HG03280 (cell line): ENCODE data around the gene CYP2C8.
"Not testable (repeated sequence)": the region's sequence is repeated elsewhere in the genome, so short reads cannot be mapped to it uniquely, and the experiment has no call there.

Source experiments
- ATAC-seq: cut with Tn5 transposase; IDR thresholded peaks from one replicate; pipeline ENCODE4 v1.9.1; 2021; ENCODE audit warnings: mild to moderate bottlenecking, moderate library complexity; ENCODE audit not compliant: unreplicated experiment

The CYP2C8 gene

GRCh38 chr10:95069286-95069685 is at the start of gene CYP2C8:
Gene CYP2C8, minus strand, starts transcription at chr10:95069497. Its CDS starts 95 bp downstream, at chr10:95069402.
- ATAC-seq, result no peak

- ATAC-seq, result no peak
These were observed 47.6 kb upstream of the CYP2C8 start for GRCh38 chr10:95116869-95117269.

- ATAC-seq, result not testable (repeated sequence)
These were observed 41.5 kb upstream of the CYP2C8 start for GRCh38 chr10:95110823-95111222.

GRCh38 chr10:95097805-95098204 is 28.5 kb upstream of the CYP2C8 start:
- ATAC-seq, result no peak

GRCh38 chr10:95096143-95096542 is 26.8 kb upstream of the CYP2C8 start:
- ATAC-seq, result no peak

- ATAC-seq, result not testable (repeated sequence)
These were observed 10.3 kb upstream of the CYP2C8 start for GRCh38 chr10:95079626-95080025.

- ATAC-seq, result no peak
These were observed 8.3 kb upstream of the CYP2C8 start for GRCh38 chr10:95077556-95077955.

GRCh38 chr10:95071107-95071660 is 1.9 kb upstream of the CYP2C8 start:
- no peak for ATAC-seq

- not testable (repeated sequence) for ATAC-seq
These were observed 5.2 kb downstream of the CYP2C8 start for GRCh38 chr10:95064125-95064524.

- no peak for ATAC-seq
These were observed 12.4 kb downstream of the CYP2C8 start for GRCh38 chr10:95056744-95057363.

- no peak for ATAC-seq
These were observed 19.4 kb downstream of the CYP2C8 start for GRCh38 chr10:95049919-95050318.

GRCh38 chr10:95048206-95048605 is 21.1 kb downstream of the CYP2C8 start:
- no peak for ATAC-seq

GRCh38 chr10:95039281-95039680 is 30.0 kb downstream of the CYP2C8 start:
- ATAC-seq, result no peak

GRCh38 chr10:95035332-95036295 is 33.7 kb downstream of the CYP2C8 start:
- no peak for ATAC-seq

GRCh38 chr10:95034401-95034800 is 34.9 kb downstream of the CYP2C8 start:
- ATAC-seq, result no peak

- ATAC-seq, result no peak
These were observed 37.6 kb downstream of the CYP2C8 start for GRCh38 chr10:95031656-95032055.

- ATAC-seq, result no peak
These were observed 42.8 kb downstream of the CYP2C8 start for GRCh38 chr10:95026461-95026860.

GRCh38 chr10:94997741-94998174 is 71.5 kb downstream of the CYP2C8 start:
- no peak for ATAC-seq

- ATAC-seq, result no peak
These were observed 76.5 kb downstream of the CYP2C8 start for GRCh38 chr10:94992811-94993210.

GRCh38 chr10:94991243-94991888 is 77.9 kb downstream of the CYP2C8 start:
- no peak for ATAC-seq

- no peak for ATAC-seq
These were observed 80.1 kb downstream of the CYP2C8 start for GRCh38 chr10:94989192-94989591.
